ENCODE measurements around the gene SLC25A26. TPM values are rescaled to one million over a fixed set of nuclear protein-coding genes. Genes with fewer than 3 reads are reported as not detected.

Gene SLC25A26
- total RNA-seq, 1 donor from 2014 or later = 14.9 TPM

DNA sequence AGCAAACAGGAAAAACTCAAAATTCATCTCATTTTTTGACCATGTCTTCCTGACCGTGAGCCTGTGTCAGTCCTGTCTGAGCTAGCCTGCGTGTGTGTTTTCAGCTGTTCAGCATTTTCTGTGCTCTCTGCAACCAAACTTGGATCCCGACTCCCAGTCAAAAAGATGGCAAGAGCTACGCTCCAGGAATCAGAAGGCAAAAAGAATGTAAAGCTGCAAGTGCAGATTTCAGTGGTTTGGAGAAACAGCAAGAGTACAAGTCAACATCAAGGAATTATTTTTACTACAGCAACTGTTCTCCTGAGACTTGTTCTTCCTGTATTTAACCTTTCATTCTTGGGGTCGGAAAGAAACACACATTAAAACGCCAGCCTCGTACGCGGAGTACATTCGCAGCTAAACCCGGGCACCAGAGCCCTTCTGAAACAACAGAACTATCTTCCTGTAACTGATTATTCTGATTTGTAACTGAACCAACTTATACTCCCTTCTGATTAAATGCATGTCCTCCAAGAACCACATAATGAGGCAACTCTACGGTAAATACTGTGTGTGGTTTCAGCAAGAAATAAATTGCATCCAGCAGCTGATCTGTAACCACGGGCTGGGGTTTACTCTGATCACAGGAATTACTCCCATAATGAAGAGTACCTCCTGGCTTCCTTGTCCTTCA, 172.7 kb downstream of the SLC25A26 start:
- no peak for DNase-seq (ENCODE audit: low spot score)
- ATAC-seq = no peak

GRCh38 chr3:66394019-66394752, 173.4 kb downstream of the SLC25A26 start:
- DNase-seq (ENCODE audit: low spot score) = no peak
- ATAC-seq = peak; percentile 54

DNA sequence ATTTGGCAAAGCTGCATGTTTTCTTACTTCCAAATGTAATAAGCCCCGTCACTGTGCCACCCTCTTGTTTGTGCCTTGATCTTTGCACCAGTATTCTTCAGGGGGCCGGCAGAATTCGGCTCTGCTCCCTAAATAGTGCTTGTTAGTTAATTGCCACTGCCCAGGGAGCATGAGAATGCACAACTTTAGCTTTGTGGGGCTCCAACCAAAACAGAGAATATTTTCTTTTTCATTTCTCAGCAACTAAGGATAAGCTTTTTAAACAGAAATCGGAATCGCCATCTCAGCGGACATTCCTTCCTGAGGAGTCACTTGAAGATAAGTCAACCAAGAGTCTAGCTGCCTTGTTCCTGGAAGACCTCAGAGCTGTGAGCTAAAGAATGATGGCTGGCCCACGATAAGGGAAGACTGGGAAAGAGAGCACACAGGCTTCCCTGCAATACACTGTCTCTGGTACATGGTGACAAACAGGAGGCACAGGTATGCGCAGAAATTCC, 174.0 kb downstream of the SLC25A26 start:
- ATAC-seq (no peak), DNase-seq (ENCODE audit: low spot score) (no peak)

DNA sequence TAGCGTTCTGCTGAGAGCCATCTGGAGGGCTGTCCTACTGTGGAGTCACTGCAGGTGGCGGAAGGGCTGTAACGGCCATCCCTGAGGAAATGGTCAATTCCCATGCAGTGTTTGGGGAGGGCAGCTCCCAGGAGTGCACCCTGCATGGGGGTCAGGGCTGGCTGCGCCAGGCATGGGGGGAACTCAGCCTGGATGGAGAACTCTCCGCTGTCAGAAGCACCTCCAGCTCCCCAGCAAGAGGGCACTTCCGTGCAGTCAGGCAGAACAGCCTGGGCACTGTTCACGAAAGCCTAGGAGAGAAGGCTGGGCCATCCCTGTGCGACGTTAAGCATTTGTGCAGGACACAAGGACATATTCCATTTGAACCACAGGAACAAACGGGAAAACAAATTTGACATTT, 174.8 kb downstream of the SLC25A26 start:
- ATAC-seq (no peak), DNase-seq (ENCODE audit: low spot score) (no peak)

DNA sequence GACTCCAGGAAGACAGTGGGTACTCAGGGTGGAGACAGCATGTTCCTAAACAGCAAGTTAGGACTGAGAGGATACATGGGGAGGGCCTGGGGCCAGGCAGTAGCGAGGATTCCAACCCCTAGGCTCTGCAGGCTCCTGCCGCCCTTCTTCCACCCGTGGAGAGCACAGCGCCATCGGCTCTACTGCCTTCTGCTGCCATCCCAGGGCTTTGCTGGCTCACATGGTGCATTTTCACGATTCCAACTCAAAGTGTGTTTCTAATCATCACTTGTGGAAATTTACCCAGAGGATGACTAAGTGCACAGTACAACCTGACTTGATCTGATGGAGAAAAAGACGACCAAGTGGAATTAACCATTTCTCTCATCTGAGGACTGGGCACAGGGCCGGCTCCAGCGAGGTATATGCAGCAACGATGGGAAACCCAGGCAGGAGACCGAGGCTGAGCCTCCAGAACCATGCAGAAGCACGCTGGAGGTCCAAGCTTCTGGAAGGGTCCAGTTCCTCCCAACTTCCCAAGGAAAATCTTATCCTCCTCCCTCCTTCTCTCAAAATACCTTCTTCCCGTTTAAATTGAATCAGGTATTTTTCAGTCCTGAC, 175.5 kb downstream of the SLC25A26 start:
- no peak for ATAC-seq

DNA sequence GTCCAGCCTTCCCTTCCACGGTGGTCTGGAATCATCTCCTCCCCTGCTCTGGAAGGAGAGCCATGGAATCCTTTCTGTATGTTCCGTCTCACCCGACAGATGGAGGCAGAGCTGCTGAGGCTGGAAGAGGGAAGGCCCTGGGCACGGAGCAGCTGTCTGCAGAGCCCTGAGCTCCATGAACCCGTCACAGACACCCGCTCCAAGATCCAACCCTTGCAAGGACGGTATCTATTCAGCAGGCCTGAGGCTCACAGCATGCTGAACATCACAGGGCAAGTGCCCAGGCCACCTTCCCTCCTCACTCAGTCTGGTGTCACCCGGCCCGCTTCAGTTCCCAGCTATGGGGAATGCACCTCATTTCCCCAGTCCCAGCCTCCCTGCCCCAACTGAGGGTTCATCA, 176.1 kb downstream of the SLC25A26 start:
- DNase-seq (ENCODE audit: low spot score) = no peak
- ATAC-seq = no peak

More for the DNA sequence above, 175.5 kb downstream of the SLC25A26 start:
- DNase-seq (ENCODE audit: low spot score) = no peak

DNA sequence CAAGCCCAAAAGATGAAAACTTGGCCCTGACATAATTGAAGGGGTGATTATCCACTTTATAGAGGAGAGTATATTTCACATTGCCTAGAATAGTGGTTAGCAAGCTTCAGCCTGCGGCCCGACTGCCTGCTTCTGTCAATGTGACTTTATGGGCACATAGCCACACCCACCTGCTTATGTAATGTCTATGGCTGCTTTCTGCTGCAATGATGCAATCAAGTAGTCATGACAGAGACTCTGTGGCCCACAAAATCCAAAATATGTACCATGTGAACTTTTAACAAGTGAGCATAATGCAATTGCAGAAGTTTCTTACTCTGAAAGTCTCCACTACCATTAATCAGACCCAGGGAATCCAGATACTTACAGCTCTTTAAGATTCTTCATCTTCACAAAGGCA, 176.9 kb downstream of the SLC25A26 start:
- ATAC-seq = peak; percentile 32
- no peak for DNase-seq (ENCODE audit: low spot score)

DNA sequence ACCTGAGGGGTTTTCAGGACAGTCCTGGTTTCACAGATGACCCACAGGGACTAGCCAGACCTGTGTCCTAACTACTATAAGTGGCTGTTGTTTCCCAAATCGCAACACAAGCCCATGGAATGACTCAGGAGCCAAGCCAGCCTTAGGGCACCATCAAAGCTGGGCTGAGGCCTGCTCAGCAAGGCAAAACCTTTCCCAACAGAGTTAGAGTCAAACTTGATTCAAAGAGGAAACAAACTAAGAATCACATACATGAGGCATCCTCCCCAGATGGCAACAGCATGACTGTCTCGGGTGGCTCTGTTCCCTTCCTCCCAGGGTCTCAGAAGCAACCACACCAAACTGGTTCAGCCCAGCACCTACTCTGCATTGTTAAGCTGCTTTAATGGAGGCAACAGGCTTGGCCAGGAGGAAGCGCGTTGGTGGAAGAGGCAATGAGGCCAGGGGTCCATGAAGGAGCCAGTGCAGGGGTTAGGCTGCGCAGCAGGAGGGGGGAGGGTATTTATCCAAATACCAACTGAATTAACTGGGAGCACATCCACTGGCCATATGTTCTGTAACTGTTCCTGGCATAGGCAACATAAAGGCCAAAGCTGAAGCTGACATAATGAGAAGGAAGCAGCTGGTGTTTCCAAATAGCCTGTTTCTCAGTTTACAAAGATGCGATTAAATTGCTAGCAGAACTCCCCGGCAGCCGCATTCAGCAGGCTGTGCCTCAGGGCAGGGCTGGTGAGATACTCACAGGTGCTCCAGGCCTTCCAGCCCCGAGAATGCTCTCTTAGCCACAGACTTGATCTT, 177.6 kb downstream of the SLC25A26 start:
- ATAC-seq (no peak), DNase-seq (ENCODE audit: low spot score) (no peak)

DNA sequence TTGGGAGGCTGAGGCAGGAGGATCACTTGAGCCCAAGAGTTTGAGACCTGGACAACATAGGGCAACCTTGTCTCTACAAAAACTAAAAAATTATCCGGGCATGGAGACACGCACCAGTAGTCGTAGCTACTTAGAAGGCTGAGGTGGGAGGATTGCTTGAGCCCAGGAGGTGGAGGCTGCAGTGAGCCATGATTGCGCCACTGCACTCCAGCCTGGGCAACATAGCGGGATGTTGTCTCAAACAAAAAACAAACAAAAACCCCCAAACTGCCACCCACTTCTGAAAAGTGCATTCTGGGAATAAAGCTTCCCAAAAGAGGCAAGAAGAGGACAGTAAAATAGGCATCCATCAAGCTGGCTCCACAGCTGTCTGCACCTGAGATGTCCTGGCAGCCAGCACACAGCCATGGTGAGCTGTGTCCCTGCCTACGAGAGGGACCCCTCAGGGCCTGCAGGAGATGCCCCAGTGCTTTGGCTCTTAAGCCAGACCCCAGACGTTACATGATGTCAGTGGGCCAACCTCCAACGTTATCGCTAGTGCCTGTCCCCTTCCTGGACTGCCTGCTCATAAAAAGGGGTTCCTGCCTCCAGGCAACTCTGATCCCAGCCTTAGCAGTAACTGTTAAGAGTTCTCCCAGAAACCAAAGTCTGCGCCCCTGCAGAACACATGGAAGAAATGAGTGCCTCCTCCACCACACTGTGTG, 178.9 kb downstream of the SLC25A26 start:
- DNase-seq (ENCODE audit: low spot score) (no peak), ATAC-seq (no peak)

GRCh38 chr3:66400411-66401156, 179.8 kb downstream of the SLC25A26 start:
- DNase-seq (ENCODE audit: low spot score) = no peak
- no peak for ATAC-seq

DNA sequence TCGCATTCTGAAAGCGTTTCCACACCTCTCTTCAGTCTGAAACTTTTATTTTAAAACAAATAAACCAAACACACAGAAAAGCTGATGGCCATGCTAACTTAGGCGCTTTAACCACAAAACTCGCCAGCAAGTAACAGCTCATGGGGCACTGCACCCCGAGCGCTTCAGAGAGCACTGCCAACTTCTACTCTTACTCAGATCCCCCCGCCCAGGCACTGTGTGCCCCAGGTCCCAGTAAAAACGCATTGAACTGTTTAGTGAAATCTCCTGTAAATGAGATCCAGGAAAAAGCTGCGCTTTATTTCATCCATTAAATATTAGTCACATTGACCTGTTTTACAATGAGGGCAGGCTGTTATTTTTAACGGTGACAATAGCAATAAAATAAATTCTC, 180.4 kb downstream of the SLC25A26 start:
- ATAC-seq = no peak
- no peak for DNase-seq (ENCODE audit: low spot score)

GRCh38 chr3:66401675-66402491, 181.1 kb downstream of the SLC25A26 start:
- ATAC-seq = no peak
- DNase-seq (ENCODE audit: low spot score) = no peak

- no peak for ATAC-seq
- DNase-seq (ENCODE audit: low spot score) = no peak
Measured at GRCh38 chr3:66402596-66403290, 181.9 kb downstream of the SLC25A26 start.

DNA sequence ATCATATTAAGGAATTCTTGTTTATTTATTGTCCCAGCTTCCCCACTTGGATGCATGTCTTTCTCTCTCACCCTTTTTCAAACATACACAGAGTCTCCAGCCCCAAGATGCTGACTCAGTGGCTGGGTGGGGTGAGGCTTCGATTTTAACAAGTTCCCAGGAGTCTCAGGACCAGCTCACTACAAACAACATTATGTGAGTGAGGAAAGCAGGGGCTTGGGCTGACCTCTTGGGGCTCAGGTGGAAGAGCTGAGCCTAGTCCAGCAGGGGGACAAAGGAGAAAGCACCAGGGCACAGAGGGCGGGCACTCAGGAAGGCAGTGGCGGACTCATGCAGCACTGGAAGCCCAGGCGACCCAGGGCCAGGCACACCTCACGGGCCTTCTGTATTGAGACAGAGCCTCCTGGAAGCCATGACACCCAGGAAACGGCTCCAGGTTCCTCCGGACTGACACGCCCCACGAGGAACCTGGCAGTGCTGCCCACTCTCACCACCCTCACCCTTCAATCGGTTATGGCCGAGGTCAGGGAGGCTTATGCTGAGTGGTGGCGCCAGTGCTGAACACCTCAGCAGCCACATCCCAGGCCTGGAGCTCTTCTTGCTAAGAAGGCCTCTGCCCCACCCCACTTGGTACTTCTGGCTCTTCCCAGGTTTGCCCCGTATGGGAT, 182.7 kb downstream of the SLC25A26 start:
- no peak for DNase-seq (ENCODE audit: low spot score)
- ATAC-seq = no peak

- DNase-seq (ENCODE audit: low spot score) (no peak), ATAC-seq (no peak)
Measured at GRCh38 chr3:66404197-66404596, 183.4 kb downstream of the SLC25A26 start.

DNA sequence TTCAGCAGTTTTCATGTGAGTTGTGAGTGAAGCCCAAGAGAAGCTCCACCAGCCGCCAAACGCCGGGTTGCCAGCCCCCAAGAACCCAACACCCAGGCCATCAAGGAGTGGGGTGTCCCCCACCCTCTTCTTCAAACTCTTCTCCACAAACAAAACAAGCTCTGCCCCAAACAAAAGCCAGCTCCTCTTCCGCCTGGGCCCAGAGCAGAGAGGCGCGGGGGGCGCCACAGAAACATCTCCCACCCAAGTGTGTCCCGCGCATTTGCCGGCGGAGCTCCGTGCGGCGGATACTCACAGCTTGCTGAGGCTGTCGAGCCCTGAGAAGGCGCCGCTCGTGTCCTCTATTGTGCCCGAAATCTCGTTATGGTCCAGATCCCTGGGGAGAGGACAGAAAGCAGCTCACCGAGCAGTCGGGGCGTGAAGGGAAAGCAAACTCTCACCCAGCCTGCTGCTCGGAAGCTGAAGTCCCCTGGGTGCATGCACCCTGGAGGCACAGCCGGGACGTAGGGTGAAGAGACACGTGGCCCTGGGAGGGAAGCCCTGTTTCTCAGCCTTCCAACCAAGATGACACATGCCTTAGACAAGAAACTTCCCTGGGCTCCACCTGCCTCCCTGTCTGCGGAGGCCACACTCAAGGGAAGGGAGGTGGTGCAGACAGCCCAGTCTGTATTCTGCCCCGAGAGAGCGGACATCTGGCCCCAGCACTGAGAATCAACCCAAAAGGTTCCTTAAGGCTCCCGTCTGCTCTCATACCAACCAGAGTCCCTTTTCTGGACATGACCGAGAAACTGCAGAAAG, 184.3 kb downstream of the SLC25A26 start:
- ATAC-seq (no peak), DNase-seq (ENCODE audit: low spot score) (no peak)

- DNase-seq (ENCODE audit: low spot score) (no peak), ATAC-seq (no peak)
Measured at GRCh38 chr3:66405701-66406091, 184.9 kb downstream of the SLC25A26 start.
